ENCODE measurements around the gene UNK. TPM values are rescaled to one million over a fixed set of nuclear protein-coding genes. Genes with fewer than 3 reads are reported as not detected.

Gene UNK
- total and polyA plus RNA-seq, 9 of the 15 experiments (the other 6 are each of a cell fraction or from before 2014, with no cell fraction given), result 12.8 to 38.6 (median 24.8) TPM

DNA sequence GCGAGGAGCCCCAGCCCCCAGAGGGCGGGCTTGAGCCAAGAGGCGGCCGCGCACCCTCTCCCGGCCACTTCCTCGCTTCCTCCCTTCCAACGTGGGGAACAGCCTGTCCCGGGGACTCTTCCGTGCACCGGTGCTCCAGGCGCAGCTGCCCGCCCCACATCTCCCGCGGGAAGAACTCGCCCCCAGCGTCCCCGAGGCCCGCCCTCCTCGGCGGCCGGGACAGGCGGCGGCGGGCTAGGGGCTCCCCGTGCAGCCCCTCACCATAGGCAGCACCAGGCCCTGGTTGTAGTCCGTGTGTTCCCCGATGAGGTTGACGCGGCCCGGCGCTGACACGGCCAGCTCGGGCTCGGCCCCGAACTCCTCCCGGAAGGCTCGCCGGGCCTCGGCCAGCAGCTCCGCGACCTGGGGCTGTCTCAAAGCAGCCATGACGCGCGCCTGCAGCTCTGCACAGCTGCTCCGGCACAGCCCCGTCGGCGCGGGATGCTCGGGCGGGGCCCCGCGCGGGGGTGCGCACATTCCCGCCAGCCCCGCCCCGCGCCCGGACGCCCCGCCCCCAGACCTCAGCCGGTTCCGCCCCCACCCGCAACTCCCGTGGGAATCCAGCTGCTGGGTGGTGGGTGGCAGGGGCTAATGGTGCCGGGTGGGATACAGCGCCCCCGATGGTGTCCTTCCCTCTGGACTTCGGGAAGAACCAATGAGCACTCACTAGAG lies 19.7 kb upstream of the UNK start, which contains the start of gene GALK1 (continued):
- TF ChIP-seq, protein P1, sequence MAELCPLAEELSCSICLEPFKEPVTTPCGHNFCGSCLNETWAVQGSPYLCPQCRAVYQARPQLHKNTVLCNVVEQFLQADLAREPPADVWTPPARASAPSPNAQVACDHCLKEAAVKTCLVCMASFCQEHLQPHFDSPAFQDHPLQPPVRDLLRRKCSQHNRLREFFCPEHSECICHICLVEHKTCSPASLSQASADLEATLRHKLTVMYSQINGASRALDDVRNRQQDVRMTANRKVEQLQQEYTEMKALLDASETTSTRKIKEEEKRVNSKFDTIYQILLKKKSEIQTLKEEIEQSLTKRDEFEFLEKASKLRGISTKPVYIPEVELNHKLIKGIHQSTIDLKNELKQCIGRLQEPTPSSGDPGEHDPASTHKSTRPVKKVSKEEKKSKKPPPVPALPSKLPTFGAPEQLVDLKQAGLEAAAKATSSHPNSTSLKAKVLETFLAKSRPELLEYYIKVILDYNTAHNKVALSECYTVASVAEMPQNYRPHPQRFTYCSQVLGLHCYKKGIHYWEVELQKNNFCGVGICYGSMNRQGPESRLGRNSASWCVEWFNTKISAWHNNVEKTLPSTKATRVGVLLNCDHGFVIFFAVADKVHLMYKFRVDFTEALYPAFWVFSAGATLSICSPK (IDR thresholded peaks at IDR 0.05; ENCODE audit: borderline replicate concordance), result no peak
- TF ChIP-seq TAL1 (IDR thresholded peaks at IDR 0.05) (no peak), HNRNPUL1 (IDR thresholded peaks at IDR 0.05; ENCODE audit: low read length) (no peak), LEF1 (IDR thresholded peaks at IDR 0.05) (no peak), KDM2B (CRISPR knock-in tag; IDR thresholded peaks at IDR 0.05) (0 out of 2 replicates have a peak, but pooled peaks have one; percentile 47), RBM17 (IDR thresholded peaks at IDR 0.05; ENCODE audit: borderline replicate concordance, low read depth, low read length) (no peak), ZFP1 (CRISPR knock-in tag; IDR thresholded peaks at IDR 0.05) (no peak), ELF1 (tag; IDR thresholded peaks at IDR 0.05) (peak; percentile 58; the same call in 1 of the 2 replicates), ZBED1 (IDR thresholded peaks at IDR 0.05) (no peak; the same call in 1 of the 2 replicates), MBD2 (IDR thresholded peaks at IDR 0.05; ENCODE audit: borderline replicate concordance, low read depth) (0 out of 2 replicates have a peak, but pooled peaks have one; percentile 25), ARID1B (IDR thresholded peaks at IDR 0.05) (no peak), COPS2 (conservative IDR thresholded peaks at IDR 0.05) (no peak), FOXJ3 (CRISPR knock-in tag; IDR thresholded peaks at IDR 0.05) (no peak), ZNF583 (CRISPR knock-in tag; IDR thresholded peaks at IDR 0.05) (no peak)
- TF ChIP-seq, protein P2, sequence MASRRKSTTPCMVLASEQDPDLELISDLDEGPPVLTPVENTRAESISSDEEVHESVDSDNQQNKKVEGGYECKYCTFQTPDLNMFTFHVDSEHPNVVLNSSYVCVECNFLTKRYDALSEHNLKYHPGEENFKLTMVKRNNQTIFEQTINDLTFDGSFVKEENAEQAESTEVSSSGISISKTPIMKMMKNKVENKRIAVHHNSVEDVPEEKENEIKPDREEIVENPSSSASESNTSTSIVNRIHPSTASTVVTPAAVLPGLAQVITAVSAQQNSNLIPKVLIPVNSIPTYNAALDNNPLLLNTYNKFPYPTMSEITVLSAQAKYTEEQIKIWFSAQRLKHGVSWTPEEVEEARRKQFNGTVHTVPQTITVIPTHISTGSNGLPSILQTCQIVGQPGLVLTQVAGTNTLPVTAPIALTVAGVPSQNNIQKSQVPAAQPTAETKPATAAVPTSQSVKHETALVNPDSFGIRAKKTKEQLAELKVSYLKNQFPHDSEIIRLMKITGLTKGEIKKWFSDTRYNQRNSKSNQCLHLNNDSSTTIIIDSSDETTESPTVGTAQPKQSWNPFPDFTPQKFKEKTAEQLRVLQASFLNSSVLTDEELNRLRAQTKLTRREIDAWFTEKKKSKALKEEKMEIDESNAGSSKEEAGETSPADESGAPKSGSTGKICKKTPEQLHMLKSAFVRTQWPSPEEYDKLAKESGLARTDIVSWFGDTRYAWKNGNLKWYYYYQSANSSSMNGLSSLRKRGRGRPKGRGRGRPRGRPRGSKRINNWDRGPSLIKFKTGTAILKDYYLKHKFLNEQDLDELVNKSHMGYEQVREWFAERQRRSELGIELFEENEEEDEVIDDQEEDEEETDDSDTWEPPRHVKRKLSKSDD (conservative IDR thresholded peaks at IDR 0.05; ENCODE audit: low read length), result no peak
- TF ChIP-seq, protein P3, sequence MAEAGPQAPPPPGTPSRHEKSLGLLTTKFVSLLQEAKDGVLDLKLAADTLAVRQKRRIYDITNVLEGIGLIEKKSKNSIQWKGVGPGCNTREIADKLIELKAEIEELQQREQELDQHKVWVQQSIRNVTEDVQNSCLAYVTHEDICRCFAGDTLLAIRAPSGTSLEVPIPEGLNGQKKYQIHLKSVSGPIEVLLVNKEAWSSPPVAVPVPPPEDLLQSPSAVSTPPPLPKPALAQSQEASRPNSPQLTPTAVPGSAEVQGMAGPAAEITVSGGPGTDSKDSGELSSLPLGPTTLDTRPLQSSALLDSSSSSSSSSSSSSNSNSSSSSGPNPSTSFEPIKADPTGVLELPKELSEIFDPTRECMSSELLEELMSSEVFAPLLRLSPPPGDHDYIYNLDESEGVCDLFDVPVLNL (CRISPR knock-in tag; IDR thresholded peaks at IDR 0.05; ENCODE audit: low read depth), result no peak
- TF ChIP-seq, protein P4, sequence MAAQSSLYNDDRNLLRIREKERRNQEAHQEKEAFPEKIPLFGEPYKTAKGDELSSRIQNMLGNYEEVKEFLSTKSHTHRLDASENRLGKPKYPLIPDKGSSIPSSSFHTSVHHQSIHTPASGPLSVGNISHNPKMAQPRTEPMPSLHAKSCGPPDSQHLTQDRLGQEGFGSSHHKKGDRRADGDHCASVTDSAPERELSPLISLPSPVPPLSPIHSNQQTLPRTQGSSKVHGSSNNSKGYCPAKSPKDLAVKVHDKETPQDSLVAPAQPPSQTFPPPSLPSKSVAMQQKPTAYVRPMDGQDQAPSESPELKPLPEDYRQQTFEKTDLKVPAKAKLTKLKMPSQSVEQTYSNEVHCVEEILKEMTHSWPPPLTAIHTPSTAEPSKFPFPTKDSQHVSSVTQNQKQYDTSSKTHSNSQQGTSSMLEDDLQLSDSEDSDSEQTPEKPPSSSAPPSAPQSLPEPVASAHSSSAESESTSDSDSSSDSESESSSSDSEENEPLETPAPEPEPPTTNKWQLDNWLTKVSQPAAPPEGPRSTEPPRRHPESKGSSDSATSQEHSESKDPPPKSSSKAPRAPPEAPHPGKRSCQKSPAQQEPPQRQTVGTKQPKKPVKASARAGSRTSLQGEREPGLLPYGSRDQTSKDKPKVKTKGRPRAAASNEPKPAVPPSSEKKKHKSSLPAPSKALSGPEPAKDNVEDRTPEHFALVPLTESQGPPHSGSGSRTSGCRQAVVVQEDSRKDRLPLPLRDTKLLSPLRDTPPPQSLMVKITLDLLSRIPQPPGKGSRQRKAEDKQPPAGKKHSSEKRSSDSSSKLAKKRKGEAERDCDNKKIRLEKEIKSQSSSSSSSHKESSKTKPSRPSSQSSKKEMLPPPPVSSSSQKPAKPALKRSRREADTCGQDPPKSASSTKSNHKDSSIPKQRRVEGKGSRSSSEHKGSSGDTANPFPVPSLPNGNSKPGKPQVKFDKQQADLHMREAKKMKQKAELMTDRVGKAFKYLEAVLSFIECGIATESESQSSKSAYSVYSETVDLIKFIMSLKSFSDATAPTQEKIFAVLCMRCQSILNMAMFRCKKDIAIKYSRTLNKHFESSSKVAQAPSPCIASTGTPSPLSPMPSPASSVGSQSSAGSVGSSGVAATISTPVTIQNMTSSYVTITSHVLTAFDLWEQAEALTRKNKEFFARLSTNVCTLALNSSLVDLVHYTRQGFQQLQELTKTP (IDR thresholded peaks at IDR 0.05; ENCODE audit: low read depth in 1 of 2, partially characterized antibody in 2 of 2), result no peak
- TF ChIP-seq, protein P5, sequence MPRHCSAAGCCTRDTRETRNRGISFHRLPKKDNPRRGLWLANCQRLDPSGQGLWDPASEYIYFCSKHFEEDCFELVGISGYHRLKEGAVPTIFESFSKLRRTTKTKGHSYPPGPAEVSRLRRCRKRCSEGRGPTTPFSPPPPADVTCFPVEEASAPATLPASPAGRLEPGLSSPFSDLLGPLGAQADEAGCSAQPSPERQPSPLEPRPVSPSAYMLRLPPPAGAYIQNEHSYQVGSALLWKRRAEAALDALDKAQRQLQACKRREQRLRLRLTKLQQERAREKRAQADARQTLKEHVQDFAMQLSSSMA (CRISPR knock-in tag; IDR thresholded peaks at IDR 0.05), result no peak
